Measurements from ENCODE around the gene ADAMTS17.

DNA sequence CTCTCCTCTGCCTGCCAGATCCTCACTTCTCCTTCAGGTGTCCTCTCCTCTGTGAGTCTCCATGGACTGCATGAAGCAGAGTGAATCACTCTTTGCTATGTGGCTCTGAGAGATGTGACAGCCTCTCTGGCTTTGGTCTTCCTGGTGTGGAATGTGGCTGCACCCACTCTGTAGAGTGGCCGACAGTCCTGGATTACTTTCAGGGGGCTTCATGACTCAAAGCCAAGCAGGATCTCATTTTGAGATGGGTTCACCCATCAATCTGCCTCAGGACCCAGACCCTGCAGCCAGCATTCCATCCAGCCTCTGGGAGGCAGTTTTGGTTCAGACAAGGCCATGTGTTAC lies 386.6 kb downstream of the ADAMTS17 start:
- TF ChIP-seq CTCF (IDR thresholded peaks at IDR 0.05), result no peak
- no peak for TF ChIP-seq POLR2A (IDR thresholded peaks at IDR 0.05)

Data from testis (tissue), 2 donors.